Activated T-cell treated with anti-CD3 and anti-CD28 coated beads, Interleukin-2, amount 50 U/mL, for 48 hours (primary cell): ENCODE measurements around the gene HOXB8.

Experiments
- DNase-seq, 2 experiments: peaks; one replicate each; pipeline ENCODE4 v3.0.0-alpha.2; 2020

The HOXB8 gene

GRCh38 chr17:48610282-48611211 is 4.5 kb downstream of the HOXB8 start, which contains the start of gene HOXB7:
TSS of gene HOXB7 (minus strand) at chr17:48611017. CDS start at chr17:48610918, 99 bp downstream.
- DNase-seq = peak; percentile 80 to 82

- no peak for DNase-seq
Measured at GRCh38 chr17:48609759-48610281, 5.3 kb downstream of the HOXB8 start.

GRCh38 chr17:48609033-48609432 is 6.1 kb downstream of the HOXB8 start:
- no peak for DNase-seq

GRCh38 chr17:48608494-48608834 is 6.6 kb downstream of the HOXB8 start:
- no peak for DNase-seq

- no peak for DNase-seq
Measured at GRCh38 chr17:48606892-48607614, 8.0 kb downstream of the HOXB8 start.

GRCh38 chr17:48605991-48606891 is 8.9 kb downstream of the HOXB8 start:
- no peak for DNase-seq

- no peak for DNase-seq
Measured at GRCh38 chr17:48605409-48605919, 9.6 kb downstream of the HOXB8 start.

GRCh38 chr17:48604770-48605329 is 10.2 kb downstream of the HOXB8 start, which contains the start of gene HOXB6:
TSS of gene HOXB6 (minus strand) at chr17:48604986. CDS start at chr17:48598150, 6,836 bp downstream.
- DNase-seq = no peak

GRCh38 chr17:48603959-48604769 is 10.9 kb downstream of the HOXB8 start:
- no peak for DNase-seq

GRCh38 chr17:48601539-48602425 is 13.3 kb downstream of the HOXB8 start:
- DNase-seq = no peak

- no peak for DNase-seq
Measured at GRCh38 chr17:48601207-48601538, 13.9 kb downstream of the HOXB8 start.

- no peak for DNase-seq
Measured at GRCh38 chr17:48600244-48601098, 14.6 kb downstream of the HOXB8 start.

GRCh38 chr17:48599354-48599753 is 15.7 kb downstream of the HOXB8 start:
- DNase-seq = no peak

- DNase-seq = no peak
Measured at GRCh38 chr17:48598736-48599135, 16.4 kb downstream of the HOXB8 start.

GRCh38 chr17:48597778-48598631 is 17.1 kb downstream of the HOXB8 start:
- DNase-seq = peak; percentile 59 to 67

- no peak for DNase-seq
Measured at GRCh38 chr17:48597528-48597777, 17.6 kb downstream of the HOXB8 start.

GRCh38 chr17:48596735-48597527 is 18.2 kb downstream of the HOXB8 start:
- no peak for DNase-seq
